ENCODE results near the gene GADD45A. TPM values are rescaled to one million over a fixed set of nuclear protein-coding genes. Genes with fewer than 3 reads are reported as not detected.

Gene GADD45A
- total RNA-seq, 6 experiments from 2014 or later, result 80.3 to 93.2 (median 83.8) TPM

- Mint-ChIP-seq H3K27ac (peak overlapping the region; percentile 83), H3K4me1 (ENCODE audit: low read depth) (peaks cover 52% of the 10 kb centered on the region), H3K4me3 (peak overlapping the region; percentile 87), H3K27me3 (ENCODE audit: insufficient read depth) (peaks cover 8% of the 10 kb centered on the region), H3K36me3 (ENCODE audit: low read depth) (peaks cover 30% of the 10 kb centered on the region), H3K9me3 (no peaks in the 10 kb centered on the region)
- peak; percentile 99 for DNase-seq
- TF ChIP-seq, protein P1, sequence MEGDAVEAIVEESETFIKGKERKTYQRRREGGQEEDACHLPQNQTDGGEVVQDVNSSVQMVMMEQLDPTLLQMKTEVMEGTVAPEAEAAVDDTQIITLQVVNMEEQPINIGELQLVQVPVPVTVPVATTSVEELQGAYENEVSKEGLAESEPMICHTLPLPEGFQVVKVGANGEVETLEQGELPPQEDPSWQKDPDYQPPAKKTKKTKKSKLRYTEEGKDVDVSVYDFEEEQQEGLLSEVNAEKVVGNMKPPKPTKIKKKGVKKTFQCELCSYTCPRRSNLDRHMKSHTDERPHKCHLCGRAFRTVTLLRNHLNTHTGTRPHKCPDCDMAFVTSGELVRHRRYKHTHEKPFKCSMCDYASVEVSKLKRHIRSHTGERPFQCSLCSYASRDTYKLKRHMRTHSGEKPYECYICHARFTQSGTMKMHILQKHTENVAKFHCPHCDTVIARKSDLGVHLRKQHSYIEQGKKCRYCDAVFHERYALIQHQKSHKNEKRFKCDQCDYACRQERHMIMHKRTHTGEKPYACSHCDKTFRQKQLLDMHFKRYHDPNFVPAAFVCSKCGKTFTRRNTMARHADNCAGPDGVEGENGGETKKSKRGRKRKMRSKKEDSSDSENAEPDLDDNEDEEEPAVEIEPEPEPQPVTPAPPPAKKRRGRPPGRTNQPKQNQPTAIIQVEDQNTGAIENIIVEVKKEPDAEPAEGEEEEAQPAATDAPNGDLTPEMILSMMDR (IDR thresholded peaks at IDR 0.05), result no peak
These were observed 1.5 kb downstream of the GADD45A start for GRCh38 chr1:67686267-67687197.

DNA sequence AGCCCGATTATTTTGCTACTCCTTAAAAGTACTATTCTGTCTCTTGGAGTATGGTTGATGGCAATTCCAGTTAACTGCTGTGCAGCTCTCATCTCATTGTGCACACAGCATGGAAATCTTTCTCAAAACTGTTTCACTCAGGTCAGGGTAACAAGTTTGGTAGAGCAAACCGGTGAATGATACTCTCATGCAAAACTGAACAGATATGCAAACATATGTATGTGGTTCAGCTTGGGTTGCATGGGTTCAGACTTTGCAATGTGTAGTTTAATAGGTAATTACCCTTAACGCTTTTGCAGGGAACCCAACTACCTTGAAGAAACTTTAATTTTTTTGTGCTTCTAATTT, 2.2 kb downstream of the GADD45A start:
- H3K27ac Mint-ChIP-seq, result peak overlapping the region; percentile 83
- H3K4me3 Mint-ChIP-seq, result peak overlapping the region; percentile 87
- peaks cover 8% of the 10 kb centered on the region for H3K27me3 Mint-ChIP-seq (ENCODE audit: insufficient read depth)
- H3K36me3 Mint-ChIP-seq (ENCODE audit: low read depth), result peaks cover 30% of the 10 kb centered on the region
- TF ChIP-seq, protein P1 (IDR thresholded peaks at IDR 0.05), result no peak
- no peaks in the 10 kb centered on the region for H3K9me3 Mint-ChIP-seq
- peaks cover 53% of the 10 kb centered on the region for H3K4me1 Mint-ChIP-seq (ENCODE audit: low read depth)
- no peak for DNase-seq

GRCh38 chr1:67687649-67688048, 2.6 kb downstream of the GADD45A start:
- Mint-ChIP-seq H3K27ac (peak overlapping the region; percentile 83), H3K9me3 (no peaks in the 10 kb centered on the region), H3K36me3 (ENCODE audit: low read depth) (peaks cover 30% of the 10 kb centered on the region), H3K4me1 (ENCODE audit: low read depth) (peaks cover 48% of the 10 kb centered on the region), H3K4me3 (peak overlapping the region; percentile 87), H3K27me3 (ENCODE audit: insufficient read depth) (peaks cover 10% of the 10 kb centered on the region)
- TF ChIP-seq, protein P1 (IDR thresholded peaks at IDR 0.05), result no peak
- peak; percentile 71 for DNase-seq

GRCh38 chr1:67688526-67689219, 3.7 kb downstream of the GADD45A start:
- Mint-ChIP-seq H3K27me3 (ENCODE audit: insufficient read depth) (peaks cover 10% of the 10 kb centered on the region), H3K4me1 (ENCODE audit: low read depth) (peaks cover 38% of the 10 kb centered on the region), H3K9me3 (no peaks in the 10 kb centered on the region), H3K27ac (peak overlapping the region; percentile 89), H3K36me3 (ENCODE audit: low read depth) (peaks cover 30% of the 10 kb centered on the region), H3K4me3 (peak overlapping the region; percentile 81)
- TF ChIP-seq, protein P1 (IDR thresholded peaks at IDR 0.05), result no peak
- no peak for DNase-seq

- TF ChIP-seq, protein P1 (IDR thresholded peaks at IDR 0.05), result no peak
- H3K4me3 Mint-ChIP-seq, result peak overlapping the region; percentile 33; the same call in 1 of the 2 replicates
- no peak for DNase-seq
- peak overlapping the region; percentile 89 for H3K27ac Mint-ChIP-seq
- peaks cover 30% of the 10 kb centered on the region for H3K36me3 Mint-ChIP-seq (ENCODE audit: low read depth)
- H3K27me3 Mint-ChIP-seq (ENCODE audit: insufficient read depth), result peaks cover 10% of the 10 kb centered on the region
- no peaks in the 10 kb centered on the region for H3K9me3 Mint-ChIP-seq
- peaks cover 30% of the 10 kb centered on the region for H3K4me1 Mint-ChIP-seq (ENCODE audit: low read depth)
These were observed 4.4 kb downstream of the GADD45A start for GRCh38 chr1:67689267-67690017.
